Osteocyte (in vitro differentiated cells): ENCODE measurements around the gene RAD51AP1. TPM values are rescaled to one million over a fixed set of nuclear protein-coding genes. Genes with fewer than 3 reads are reported as not detected.
A peak's percentile ranks its signal among the peaks of the same experiment; 100 is the strongest.
"Not testable (repeated sequence)": the region's sequence is repeated elsewhere in the genome, so short reads cannot be mapped to it uniquely, and the experiment has no call there.

ENCODE experiments used
- DNase-seq: peaks from one replicate; pipeline ENCODE4 v3.0.0; 2021; ENCODE audit warnings: mixed read lengths; ENCODE audit not compliant: unreplicated experiment; ENCODE audit errors: extremely low spot score
- H3K27ac Mint-ChIP-seq: one replicate; pipeline ENCODE4 v1.8.0; 2021; ENCODE audit warnings: mild to moderate bottlenecking, mixed read lengths; ENCODE audit not compliant: unreplicated experiment
- H3K27me3 Mint-ChIP-seq: one replicate; pipeline ENCODE4 v1.8.0; 2021; ENCODE audit warnings: mixed read lengths; ENCODE audit not compliant: unreplicated experiment
- H3K36me3 Mint-ChIP-seq: one replicate; pipeline ENCODE4 v1.8.0; 2021; ENCODE audit warnings: mixed read lengths; ENCODE audit not compliant: unreplicated experiment
- H3K4me1 Mint-ChIP-seq: one replicate; pipeline ENCODE4 v1.8.0; 2021; ENCODE audit warnings: mixed read lengths; ENCODE audit not compliant: unreplicated experiment
- H3K4me3 Mint-ChIP-seq: one replicate; pipeline ENCODE4 v1.8.0; 2021; ENCODE audit warnings: mild to moderate bottlenecking, moderate library complexity, mixed read lengths; ENCODE audit not compliant: unreplicated experiment
- H3K9me3 Mint-ChIP-seq: one replicate; pipeline ENCODE4 v1.8.0; 2021; ENCODE audit warnings: mixed read lengths; ENCODE audit not compliant: unreplicated experiment
- total RNA-seq: library from RNA; stranded (reverse); gene quantifications from 2 replicates; pipeline ENCODE4 v1.2.1, GENCODE V29; 2021
- TF ChIP-seq, protein P1 (sequence below): fragments of 200-600 bp; sonication (generic); IDR thresholded peaks from 2 replicates; pipeline ENCODE4 v1.5.0; 2021; ENCODE audit warnings: antibody characterized with exemption, mild to moderate bottlenecking, moderate library complexity

Gene RAD51AP1
- total RNA-seq, 1 donor from 2014 or later: 4.4 TPM

DNA sequence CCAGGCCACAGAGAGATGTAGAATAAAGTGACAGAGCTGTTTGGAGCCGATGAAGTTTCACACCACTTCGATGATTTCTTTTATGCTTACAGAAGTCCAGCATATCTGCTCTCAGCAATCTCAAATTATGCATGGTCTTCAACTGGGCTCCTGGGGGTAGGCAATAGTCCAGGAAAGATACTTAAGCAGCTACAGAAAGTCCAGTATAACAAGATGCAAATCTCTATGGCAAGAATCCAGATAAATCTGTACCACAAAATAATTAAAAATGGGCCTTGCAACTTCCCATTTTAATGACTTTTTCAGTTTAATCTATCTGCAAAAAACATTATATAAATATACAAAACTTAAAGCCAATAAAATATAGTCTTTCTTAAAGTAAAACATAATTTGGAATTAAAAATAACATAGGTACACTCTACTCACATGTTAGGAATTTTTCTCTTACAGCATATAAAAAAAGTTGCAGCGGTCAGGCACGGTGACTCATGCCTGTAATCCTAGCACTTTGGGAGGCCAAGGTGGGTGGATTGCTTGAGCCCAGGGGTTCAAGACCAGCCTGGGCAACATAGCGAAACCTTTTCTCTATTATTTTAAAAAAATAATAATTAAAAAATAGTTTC, 20.5 kb upstream of the RAD51AP1 start:
- peaks cover 8% of the 10 kb centered on the region for H3K4me1 Mint-ChIP-seq
- H3K9me3 Mint-ChIP-seq: no peaks in the 10 kb centered on the region
- H3K27ac Mint-ChIP-seq: no peak overlapping the region
- no peak for DNase-seq
- no peak overlapping the region for H3K4me3 Mint-ChIP-seq
- H3K36me3 Mint-ChIP-seq: peaks cover 29% of the 10 kb centered on the region
- TF ChIP-seq, protein P1, sequence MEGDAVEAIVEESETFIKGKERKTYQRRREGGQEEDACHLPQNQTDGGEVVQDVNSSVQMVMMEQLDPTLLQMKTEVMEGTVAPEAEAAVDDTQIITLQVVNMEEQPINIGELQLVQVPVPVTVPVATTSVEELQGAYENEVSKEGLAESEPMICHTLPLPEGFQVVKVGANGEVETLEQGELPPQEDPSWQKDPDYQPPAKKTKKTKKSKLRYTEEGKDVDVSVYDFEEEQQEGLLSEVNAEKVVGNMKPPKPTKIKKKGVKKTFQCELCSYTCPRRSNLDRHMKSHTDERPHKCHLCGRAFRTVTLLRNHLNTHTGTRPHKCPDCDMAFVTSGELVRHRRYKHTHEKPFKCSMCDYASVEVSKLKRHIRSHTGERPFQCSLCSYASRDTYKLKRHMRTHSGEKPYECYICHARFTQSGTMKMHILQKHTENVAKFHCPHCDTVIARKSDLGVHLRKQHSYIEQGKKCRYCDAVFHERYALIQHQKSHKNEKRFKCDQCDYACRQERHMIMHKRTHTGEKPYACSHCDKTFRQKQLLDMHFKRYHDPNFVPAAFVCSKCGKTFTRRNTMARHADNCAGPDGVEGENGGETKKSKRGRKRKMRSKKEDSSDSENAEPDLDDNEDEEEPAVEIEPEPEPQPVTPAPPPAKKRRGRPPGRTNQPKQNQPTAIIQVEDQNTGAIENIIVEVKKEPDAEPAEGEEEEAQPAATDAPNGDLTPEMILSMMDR: no peak
- H3K27me3 Mint-ChIP-seq: no peaks in the 10 kb centered on the region

DNA sequence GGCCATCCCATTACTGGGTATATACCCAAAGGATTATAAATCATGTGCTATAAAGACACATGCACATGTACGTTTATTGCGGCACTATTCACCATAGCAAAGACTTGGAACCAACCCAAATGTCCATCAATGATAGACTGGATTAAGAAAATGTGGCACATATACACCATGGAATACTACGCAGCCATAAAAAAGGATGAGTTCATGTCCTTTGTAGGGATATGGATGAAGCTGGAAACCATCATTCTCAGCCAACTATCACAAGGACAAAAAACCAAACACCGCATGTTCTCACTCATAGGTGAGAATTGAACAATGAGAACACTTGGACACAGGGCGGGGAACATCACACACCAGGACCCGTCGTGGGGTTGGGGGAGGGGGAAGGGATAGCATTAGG, 15.2 kb upstream of the RAD51AP1 start:
- not testable (repeated sequence) for H3K9me3 Mint-ChIP-seq, H3K4me1 Mint-ChIP-seq

DNA sequence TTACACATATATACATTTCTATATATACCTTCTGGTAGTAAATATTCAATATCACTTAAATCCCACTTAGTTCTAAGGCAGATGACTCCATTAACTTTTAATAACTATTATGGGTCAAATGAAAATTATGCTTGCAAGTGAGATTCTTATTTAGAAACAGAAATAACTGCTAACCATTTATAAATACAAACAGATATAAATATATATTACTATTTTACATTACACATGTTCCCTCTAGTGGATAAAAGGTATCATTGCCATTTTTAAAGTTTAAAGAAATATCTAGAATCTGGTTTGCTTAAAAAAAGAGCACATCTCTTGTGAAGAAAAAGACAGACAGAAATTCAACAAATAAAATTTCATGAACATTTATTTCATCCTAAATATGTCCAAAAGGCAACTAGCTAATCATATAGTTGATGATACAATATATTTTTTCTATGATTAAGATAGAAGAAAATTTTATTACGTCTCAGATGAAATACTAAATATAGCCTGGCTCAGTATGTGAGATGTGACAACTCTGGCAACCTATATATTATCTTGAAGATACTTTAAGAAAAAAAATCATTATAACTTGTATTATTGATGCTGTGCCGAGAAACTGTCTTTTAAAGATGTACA, 11.7 kb upstream of the RAD51AP1 start:
- peaks cover 23% of the 10 kb centered on the region for H3K36me3 Mint-ChIP-seq
- no peak overlapping the region for H3K4me3 Mint-ChIP-seq
- H3K4me1 Mint-ChIP-seq: no peaks in the 10 kb centered on the region
- no peak overlapping the region for H3K27ac Mint-ChIP-seq
- TF ChIP-seq, protein P1: peak; percentile 62
- DNase-seq: no peak
- no peaks in the 10 kb centered on the region for H3K9me3 Mint-ChIP-seq
- no peaks in the 10 kb centered on the region for H3K27me3 Mint-ChIP-seq

More for the DNA sequence above, 15.2 kb upstream of the RAD51AP1 start:
- H3K4me3 Mint-ChIP-seq, H3K27me3 Mint-ChIP-seq, H3K27ac Mint-ChIP-seq, DNase-seq: not testable (repeated sequence)
- H3K36me3 Mint-ChIP-seq: peaks cover 26% of the 10 kb centered on the region

DNA sequence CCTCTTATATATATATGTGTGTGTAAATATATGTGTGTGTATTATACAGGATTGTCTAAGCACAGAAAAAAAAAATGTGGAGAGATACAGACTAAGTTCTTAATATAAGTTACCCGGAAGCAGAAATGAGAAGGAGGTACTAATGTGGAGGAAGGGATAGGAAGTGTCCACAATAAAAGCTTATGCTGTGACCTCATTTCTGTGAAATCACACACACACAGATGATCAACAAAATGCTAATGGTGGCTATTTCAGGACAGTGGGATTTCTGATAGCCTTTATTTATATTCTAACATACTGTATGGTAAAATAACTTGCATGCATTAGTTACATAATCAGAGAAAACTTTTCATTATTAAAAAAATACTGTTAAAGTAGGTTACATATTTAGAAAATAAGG, 8.5 kb upstream of the RAD51AP1 start:
- Mint-ChIP-seq H3K36me3 (peaks cover 8% of the 10 kb centered on the region), H3K27ac (no peak overlapping the region), H3K4me3 (no peak overlapping the region), H3K9me3 (no peaks in the 10 kb centered on the region), H3K27me3 (no peaks in the 10 kb centered on the region), H3K4me1 (no peaks in the 10 kb centered on the region)
- DNase-seq: no peak
- TF ChIP-seq, protein P1: no peak

DNA sequence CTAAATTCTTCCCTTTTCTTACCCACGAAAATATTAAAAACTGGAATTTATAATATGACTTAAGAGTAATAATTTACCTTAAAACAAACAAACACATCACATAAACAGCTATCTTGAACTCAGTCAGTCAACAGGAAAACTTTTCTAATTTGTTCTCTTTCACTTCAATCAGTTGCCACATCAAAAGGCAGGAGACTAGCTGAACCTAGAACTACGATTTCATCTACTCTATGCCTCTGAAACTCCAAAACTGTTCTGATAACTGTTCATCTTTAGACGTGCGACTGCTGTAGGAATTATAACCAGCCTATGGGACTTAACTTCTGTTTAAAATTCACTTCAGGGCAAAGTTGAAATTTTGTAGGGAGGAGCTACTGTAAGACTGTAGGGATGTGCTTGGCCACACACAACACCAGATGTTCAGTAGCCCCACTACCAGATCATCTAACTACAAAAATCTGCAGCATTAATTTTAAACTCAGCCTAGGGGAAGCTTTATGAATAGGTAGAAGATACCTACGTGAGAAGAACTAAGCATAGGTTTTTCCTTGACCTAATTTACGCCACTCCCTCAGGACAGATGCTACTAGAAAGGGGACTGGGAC, 7.6 kb upstream of the RAD51AP1 start:
- no peaks in the 10 kb centered on the region for H3K4me1 Mint-ChIP-seq
- no peak overlapping the region for H3K27ac Mint-ChIP-seq
- DNase-seq: no peak
- H3K27me3 Mint-ChIP-seq: no peaks in the 10 kb centered on the region
- no peaks in the 10 kb centered on the region for H3K9me3 Mint-ChIP-seq
- TF ChIP-seq, protein P1: no peak
- H3K36me3 Mint-ChIP-seq: peaks cover 8% of the 10 kb centered on the region
- no peak overlapping the region for H3K4me3 Mint-ChIP-seq
